ENCODE results near the gene PIGBOS1.
"Not testable (repeated sequence)": the region's sequence is repeated elsewhere in the genome, so short reads cannot be mapped to it uniquely, and the experiment has no call there.

GRCh38 chr15:55280589-55280988, 38.3 kb downstream of the PIGBOS1 start:
- TF ChIP-seq E2F4 (CRISPR knock-in tag; IDR thresholded peaks at IDR 0.05; ENCODE audit: borderline replicate concordance, low read depth); CTCF (IDR thresholded peaks at IDR 0.05); ZNF396 (CRISPR knock-in tag; IDR thresholded peaks at IDR 0.05; ENCODE audit: borderline replicate concordance): not testable (repeated sequence)
